Ishikawa (cell line): ENCODE measurements around the gene AK1.
A peak's percentile ranks its signal among the peaks of the same experiment; 100 is the strongest.

Experiments
- CEBPB ChIP-seq: IDR thresholded peaks from 2 replicates; pipeline ENCODE4 v1.6.1; 2012
- CREB1 ChIP-seq: IDR thresholded peaks from 2 replicates; pipeline ENCODE4 v1.6.1; 2012; ENCODE audit warnings: low read depth
- EGR1 ChIP-seq: IDR thresholded peaks from 2 replicates; pipeline ENCODE4 v1.6.1; 2012
- EP300 ChIP-seq: IDR thresholded peaks from 2 replicates; pipeline ENCODE4 v1.6.1; 2012; ENCODE audit warnings: borderline replicate concordance
- FOXM1 ChIP-seq: IDR thresholded peaks from 2 replicates; pipeline ENCODE4 v1.6.1; 2012; ENCODE audit warnings: low read depth, borderline replicate concordance
- NFIC ChIP-seq: IDR thresholded peaks from 2 replicates; pipeline ENCODE4 v1.6.1; 2012
- RAD21 ChIP-seq: IDR thresholded peaks from 2 replicates; pipeline ENCODE4 v1.6.1; 2012; ENCODE audit warnings: low read depth
- REST ChIP-seq: IDR thresholded peaks from 2 replicates; pipeline ENCODE4 v1.6.1; 2012; ENCODE audit warnings: low read depth, mild to moderate bottlenecking
- TAF1 ChIP-seq: IDR thresholded peaks from 2 replicates; pipeline ENCODE4 v1.6.1; 2012; ENCODE audit warnings: low read depth, mild to moderate bottlenecking
- TCF12 ChIP-seq: IDR thresholded peaks from 2 replicates; pipeline ENCODE4 v1.6.1; 2012; ENCODE audit warnings: low read depth
- TEAD4 ChIP-seq: IDR thresholded peaks from 2 replicates; pipeline ENCODE4 v1.6.1; 2012
- YY1 ChIP-seq: IDR thresholded peaks from 2 replicates; pipeline ENCODE4 v1.6.1; 2012; ENCODE audit warnings: low read depth
- ZBTB7A ChIP-seq: IDR thresholded peaks from 2 replicates; pipeline ENCODE4 v1.6.1; 2012; ENCODE audit warnings: low read depth
- TF ChIP-seq, protein P1 (sequence below): IDR thresholded peaks from 2 replicates; pipeline ENCODE4 v1.6.1; 2012
- TF ChIP-seq, protein P2 (sequence below): IDR thresholded peaks from 2 replicates; pipeline ENCODE4 v1.6.1; 2012

AK1 gene

GRCh38 chr9:127873223-127873691 is 4.2 kb downstream of the AK1 start:
- no peak for TF ChIP-seq YY1

DNA sequence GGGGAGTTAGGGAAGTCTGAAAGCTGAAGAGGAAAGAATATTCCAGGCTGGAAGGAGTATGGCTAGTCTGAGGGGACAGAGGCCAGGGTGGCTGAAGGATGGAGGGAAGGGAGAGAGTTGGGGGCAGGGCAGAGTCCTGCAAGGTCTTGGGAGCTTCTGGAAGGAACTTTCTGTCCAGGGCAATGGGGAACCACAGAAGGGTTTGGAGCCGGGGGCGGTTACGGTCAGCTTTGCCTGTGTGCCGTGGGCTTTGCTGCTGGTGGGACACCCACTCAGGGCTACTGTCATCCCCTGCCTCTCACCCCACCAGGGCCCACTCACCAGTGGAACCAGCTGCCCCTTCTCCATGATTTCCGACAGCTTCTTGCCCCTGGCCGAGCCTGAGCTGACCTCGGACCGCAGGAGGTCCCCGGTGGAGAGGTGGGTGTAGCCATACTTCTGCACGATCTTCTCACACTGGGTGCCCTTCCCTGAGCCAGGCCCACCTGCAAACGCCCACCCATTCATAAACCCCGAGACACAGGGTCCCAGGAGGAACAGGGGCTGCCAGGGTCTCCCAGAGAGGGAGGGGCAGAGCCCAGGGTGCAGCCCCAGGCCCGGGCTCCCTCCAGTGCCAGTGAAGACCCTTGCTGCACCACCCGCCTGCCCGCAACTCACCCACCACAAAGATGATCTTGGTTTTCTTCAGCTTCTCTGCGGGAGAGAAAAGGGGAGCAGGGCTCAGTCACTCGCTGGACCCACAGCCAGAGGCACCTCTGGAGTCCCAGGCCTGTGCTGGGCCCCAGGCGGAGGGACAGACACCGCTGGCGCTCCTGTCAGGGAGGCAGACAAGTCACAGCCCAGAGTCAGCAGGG is 4.9 kb downstream of the AK1 start:
- TF ChIP-seq CEBPB (no peak), ZBTB7A (no peak), CREB1 (no peak), EGR1 (no peak), RAD21 (no peak), REST (no peak), TAF1 (no peak), TCF12 (no peak), FOXM1 (no peak), NFIC (no peak), TEAD4 (no peak)
- TF ChIP-seq, protein P1, sequence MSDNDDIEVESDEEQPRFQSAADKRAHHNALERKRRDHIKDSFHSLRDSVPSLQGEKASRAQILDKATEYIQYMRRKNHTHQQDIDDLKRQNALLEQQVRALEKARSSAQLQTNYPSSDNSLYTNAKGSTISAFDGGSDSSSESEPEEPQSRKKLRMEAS, result no peak
- TF ChIP-seq, protein P2, sequence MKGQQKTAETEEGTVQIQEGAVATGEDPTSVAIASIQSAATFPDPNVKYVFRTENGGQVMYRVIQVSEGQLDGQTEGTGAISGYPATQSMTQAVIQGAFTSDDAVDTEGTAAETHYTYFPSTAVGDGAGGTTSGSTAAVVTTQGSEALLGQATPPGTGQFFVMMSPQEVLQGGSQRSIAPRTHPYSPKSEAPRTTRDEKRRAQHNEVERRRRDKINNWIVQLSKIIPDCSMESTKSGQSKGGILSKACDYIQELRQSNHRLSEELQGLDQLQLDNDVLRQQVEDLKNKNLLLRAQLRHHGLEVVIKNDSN, result no peak

GRCh38 chr9:127871531-127871930 is 5.9 kb downstream of the AK1 start:
- no peak for TF ChIP-seq EP300
- no peak for TF ChIP-seq NFIC
- TF ChIP-seq CREB1, result no peak
- TF ChIP-seq, protein P2, result no peak
- TF ChIP-seq, protein P1, result no peak
- no peak for TF ChIP-seq YY1
- no peak for TF ChIP-seq EGR1

GRCh38 chr9:127870887-127871286 is 6.6 kb downstream of the AK1 start:
- TF ChIP-seq YY1, result no peak
- TF ChIP-seq, protein P2, result no peak
- TF ChIP-seq FOXM1, result no peak
- TF ChIP-seq RAD21, result no peak
- TF ChIP-seq EP300, result no peak

- TF ChIP-seq TAF1, result no peak
- TF ChIP-seq RAD21, result peak; percentile 94
Measured at GRCh38 chr9:127869310-127870152, 7.9 kb downstream of the AK1 start.

DNA sequence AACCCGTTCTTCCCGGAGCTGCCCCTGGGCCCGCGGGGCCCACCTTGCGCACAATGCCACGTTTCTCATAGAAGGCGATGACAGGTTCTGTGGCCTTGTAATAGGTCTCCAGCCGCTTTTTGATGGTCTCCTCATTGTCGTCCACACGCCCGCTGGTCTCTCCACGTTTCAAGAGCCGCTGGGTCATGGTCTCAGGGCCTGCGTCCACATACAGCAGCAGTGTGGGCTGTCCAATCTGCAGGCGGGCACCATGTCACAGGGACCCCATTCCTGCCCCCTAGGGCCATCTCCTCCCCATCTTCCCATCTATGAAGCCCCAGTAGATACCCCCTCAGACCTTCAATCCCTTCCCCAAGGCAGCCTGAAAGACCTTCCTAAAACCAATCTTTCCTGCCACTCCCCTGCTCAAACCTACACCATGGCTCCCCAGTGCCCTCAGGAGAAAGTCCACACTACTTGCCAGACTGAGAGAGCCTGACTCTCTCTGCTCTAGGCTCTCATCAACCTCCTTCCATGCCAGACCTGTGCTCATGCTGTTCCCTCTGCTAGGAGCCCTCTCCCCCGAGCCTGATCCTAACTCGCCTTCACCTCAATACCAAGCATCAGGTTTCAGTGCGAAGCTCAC is 9.1 kb downstream of the AK1 start:
- no peak for TF ChIP-seq CREB1
- TF ChIP-seq TAF1, result no peak
- TF ChIP-seq, protein P1, result no peak
- TF ChIP-seq FOXM1, result no peak
- TF ChIP-seq REST, result no peak
- no peak for TF ChIP-seq ZBTB7A
- no peak for TF ChIP-seq RAD21
- no peak for TF ChIP-seq TCF12
- TF ChIP-seq TEAD4, result no peak
- TF ChIP-seq YY1, result no peak
- no peak for TF ChIP-seq NFIC
- TF ChIP-seq EGR1, result no peak
- no peak for TF ChIP-seq CEBPB
- TF ChIP-seq EP300, result no peak
- TF ChIP-seq, protein P2, result no peak
